HEK293T (cell line): Measurements from ENCODE around the gene GPR15.

Experiments
- CTCF ChIA-PET: fragments of 350-600 bp; formaldehyde crosslinking; extraction: SDS; loops from one replicate; lab custom pipeline; 2021; ENCODE audit warnings: antibody characterized with exemption, inconsistent platforms; lab: Yijun Ruan, JAX
- POLR2A ChIA-PET: fragments of 350-600 bp; formaldehyde crosslinking; extraction: SDS; loops from one replicate; lab custom pipeline; 2020; ENCODE audit warnings: antibody characterized with exemption, inconsistent platforms; lab: Yijun Ruan, JAX
- DNase-seq: peaks from one replicate; pipeline ENCODE4 v3.0.0; 2012; ENCODE audit warnings: mixed read lengths; ENCODE audit errors: extremely low spot score
- ARNT ChIP-seq: fragments of 450-650 bp; IDR thresholded peaks from 2 replicates; pipeline ENCODE4 v1.6.1; 2017; ENCODE audit warnings: mild to moderate bottlenecking
- BHLHE40 ChIP-seq: fragments of 450-650 bp; IDR thresholded peaks from 2 replicates; pipeline ENCODE4 v1.6.1; 2016; ENCODE audit warnings: mild to moderate bottlenecking, moderate library complexity, borderline replicate concordance
- CTBP1 ChIP-seq: fragments of 450-650 bp; IDR thresholded peaks from 2 replicates; pipeline ENCODE4 v1.6.1; 2016; ENCODE audit warnings: borderline replicate concordance
- ELF4 ChIP-seq: fragments of 450-650 bp; IDR thresholded peaks from 2 replicates; pipeline ENCODE4 v1.6.1; 2017; ENCODE audit warnings: antibody characterized with exemption
- FOXA1 ChIP-seq: fragments of 450-650 bp; IDR thresholded peaks from 2 replicates; pipeline ENCODE4 v1.6.1; 2016; ENCODE audit warnings: mild to moderate bottlenecking
- FOXK2 ChIP-seq: fragments of 450-650 bp; IDR thresholded peaks from 2 replicates; pipeline ENCODE4 v1.6.1; 2016; ENCODE audit warnings: mild to moderate bottlenecking
- FOXM1 ChIP-seq: fragments of 450-650 bp; IDR thresholded peaks from 2 replicates; pipeline ENCODE4 v1.6.1; 2017; ENCODE audit warnings: mild to moderate bottlenecking, borderline replicate concordance
- HDGF ChIP-seq: fragments of 450-650 bp; IDR thresholded peaks from 2 replicates; pipeline ENCODE4 v1.6.1; 2017; ENCODE audit warnings: antibody characterized with exemption, borderline replicate concordance
- L3MBTL2 ChIP-seq: fragments of 450-650 bp; conservative IDR thresholded peaks from 2 replicates; pipeline ENCODE4 v1.6.1; 2016; ENCODE audit warnings: mild to moderate bottlenecking
- LEF1 ChIP-seq: fragments of 450-650 bp; IDR thresholded peaks from 2 replicates; pipeline ENCODE4 v1.6.1; 2017; ENCODE audit warnings: mild to moderate bottlenecking, borderline replicate concordance
- NFRKB ChIP-seq: fragments of 450-650 bp; IDR thresholded peaks from 2 replicates; pipeline ENCODE4 v1.6.1; 2016; ENCODE audit warnings: mild to moderate bottlenecking, moderate library complexity
- PKNOX1 ChIP-seq: fragments of 450-650 bp; IDR thresholded peaks from 2 replicates; pipeline ENCODE4 v1.6.1; 2016
- SP1 ChIP-seq: fragments of 450-650 bp; IDR thresholded peaks from 2 replicates; pipeline ENCODE4 v1.6.1; 2017
- SUZ12 ChIP-seq: fragments of 450-650 bp; IDR thresholded peaks from 2 replicates; pipeline ENCODE4 v1.6.1; 2016; ENCODE audit warnings: mild to moderate bottlenecking
- TARDBP ChIP-seq: fragments of 450-650 bp; IDR thresholded peaks from 2 replicates; pipeline ENCODE4 v1.6.1; 2016
- ZNF384 ChIP-seq: fragments of 450-650 bp; IDR thresholded peaks from 2 replicates; pipeline ENCODE4 v1.6.1; 2016

GPR15 gene

GRCh38 chr3:98531622-98532274 is at the start of gene GPR15:
Gene GPR15 (plus strand): TSS chr3:98531978. CDS start chr3:98532034, 56 bp downstream.
- no peak for DNase-seq
- no peak for TF ChIP-seq BHLHE40
- TF ChIP-seq PKNOX1: no peak
- TF ChIP-seq SP1: no peak
- TF ChIP-seq CTBP1: no peak
- TF ChIP-seq ZNF384: no peak
- TF ChIP-seq ELF4: no peak
- no peak for TF ChIP-seq FOXM1
- no peak for TF ChIP-seq HDGF
- TF ChIP-seq ARNT: no peak
- TF ChIP-seq FOXA1: no peak
- TF ChIP-seq LEF1: no peak
- TF ChIP-seq TARDBP: no peak
- no peak for TF ChIP-seq L3MBTL2
- CTCF ChIA-PET: no interaction called here
- POLR2A ChIA-PET: no interaction called here

- ChIA-PET CTCF (no interaction called here), POLR2A (no interaction called here)
These were observed 48.9 kb upstream of the GPR15 start for GRCh38 chr3:98482717-98483482.

GRCh38 chr3:98483626-98484025 is 48.2 kb upstream of the GPR15 start:
- CTCF ChIA-PET: no interaction called here
- TF ChIP-seq ELF4 (no peak), FOXM1 (no peak), NFRKB (no peak), LEF1 (no peak), HDGF (no peak), ARNT (no peak)
- no peak for DNase-seq
- POLR2A ChIA-PET: no interaction called here

More at GRCh38 chr3:98482717-98483482, 48.9 kb upstream of the GPR15 start:
- no peak for DNase-seq
- TF ChIP-seq CTBP1 (no peak), PKNOX1 (no peak), LEF1 (no peak), SP1 (no peak), BHLHE40 (no peak)

- POLR2A ChIA-PET: no interaction called here
These were observed 34.4 kb upstream of the GPR15 start, which contains the start of gene OR5K2 for GRCh38 chr3:98497381-98497780. Gene OR5K2 (plus strand): TSS chr3:98497681. CDS start chr3:98497681, 0 bp downstream.

GRCh38 chr3:98500019-98500418 is 31.8 kb upstream of the GPR15 start:
- DNase-seq: peak; percentile 32
- POLR2A ChIA-PET: interaction anchor here (0.5 kb wide), 1 partner anchor 23 kb away, joined by 3 read pairs; the partner anchor contains the start of gene CLDND1
- TF ChIP-seq PKNOX1: peak; percentile 96
- TF ChIP-seq ARNT: no peak
- peak; percentile 84 for TF ChIP-seq CTBP1
- CTCF ChIA-PET: no interaction called here

More at GRCh38 chr3:98497381-98497780, 34.4 kb upstream of the GPR15 start, which contains the start of gene OR5K2:
- DNase-seq: no peak
- TF ChIP-seq ARNT: no peak
- TF ChIP-seq BHLHE40: no peak
- no peak for TF ChIP-seq SUZ12
- no peak for TF ChIP-seq L3MBTL2
- no peak for TF ChIP-seq PKNOX1
- no peak for TF ChIP-seq ZNF384
- no peak for TF ChIP-seq FOXM1
- no peak for TF ChIP-seq FOXA1
- TF ChIP-seq FOXK2: no peak
- TF ChIP-seq CTBP1: no peak
- no peak for TF ChIP-seq SP1
- TF ChIP-seq TARDBP: no peak
- no peak for TF ChIP-seq LEF1
- CTCF ChIA-PET: no interaction called here

- CTCF ChIA-PET: no interaction called here
- TF ChIP-seq ELF4 (no peak), NFRKB (no peak), ARNT (no peak), HDGF (no peak), SUZ12 (no peak), BHLHE40 (no peak), CTBP1 (no peak), L3MBTL2 (no peak), FOXM1 (no peak), SP1 (no peak), ZNF384 (no peak), PKNOX1 (no peak)
- POLR2A ChIA-PET: no interaction called here
- no peak for DNase-seq
These were observed 30.5 kb upstream of the GPR15 start for GRCh38 chr3:98501270-98501669.
